ENCODE measurements around the gene PSTPIP1. TPM values are rescaled to one million over a fixed set of nuclear protein-coding genes. Genes with fewer than 3 reads are reported as not detected.

PSTPIP1 gene
- total and polyA plus RNA-seq, 2 of the 8 experiments (the other 6 are each of a cell fraction or from before 2014, with no cell fraction given), result 1.6 to 1.8 TPM

DNA sequence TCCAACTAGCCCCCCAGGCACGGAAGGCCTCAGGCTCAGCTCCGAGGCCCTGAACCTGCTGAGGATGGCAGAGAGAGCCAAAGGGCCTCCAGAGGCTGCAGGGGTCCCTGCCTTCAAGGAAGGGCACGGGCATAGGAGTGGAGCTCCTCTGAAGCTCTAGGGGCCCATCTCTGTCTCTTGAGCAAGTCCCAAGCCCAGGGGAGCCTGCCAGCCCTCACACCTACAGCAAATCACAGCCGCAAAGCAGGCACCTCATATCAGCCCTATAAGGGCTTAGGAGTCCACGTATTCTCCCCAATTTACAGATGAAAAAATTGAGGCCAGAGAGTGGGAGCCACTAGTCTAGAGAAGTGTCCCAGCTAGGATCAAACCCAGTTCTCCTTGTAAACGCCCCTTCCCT, 14.2 kb downstream of the PSTPIP1 start:
- no peak overlapping the region for H2BK120ac ChIP-seq (replicated peaks; ENCODE audit: low read depth, low read length)
- peaks cover 5% of the 10 kb centered on the region; the same call in 1 of the 2 replicates for H3K23me2 ChIP-seq (ENCODE audit: low read depth, low read length)
- H4K8ac ChIP-seq (ENCODE audit: extremely low read depth, insufficient read depth, low read length), result no peak overlapping the region
- CTCF ChIA-PET (ENCODE audit: partially characterized antibody), result interaction anchor here (1.1 to 1.5 kb wide), 2 partner anchors 18 to 541 kb away, joined by 4 read pairs; no protein-coding TSS in a partner anchor
- H3K9ac ChIP-seq (replicated peaks in 1 of 4; ENCODE audit: extremely low read depth in 1 of 4, low read depth in 3 of 4, low read length in 3 of 4), result no peak overlapping the region
- no peaks in the 10 kb centered on the region for H3K27me3 ChIP-seq (replicated peaks in 1 of 4; ENCODE audit: control insufficient read depth in 3 of 4, extremely low read depth in 1 of 4, insufficient read depth in 3 of 4, low read length in 3 of 4)
- 87% methylated on average over 6 of the region's 6 CpGs; no CpG with 5 or more reads in 1 of the 2 experiments for WGBS, 2 experiments (ENCODE audit: extremely low coverage in 1 of 2, insufficient coverage in 1 of 2, insufficient read length in 1 of 2, insufficient replicate concordance in 2 of 2, low coverage in 1 of 2, low lambda C conversion rate in 2 of 2, missing lambda C conversion rate in 1 of 2)
- H4K91ac ChIP-seq (replicated peaks; ENCODE audit: insufficient read length, low read length), result no peak overlapping the region
- DNase-seq (ENCODE audit: low read depth in 1 of 2, low spot score in 2 of 2) (no peak), FAIRE-seq (no peak)
- H3K18ac ChIP-seq (ENCODE audit: extremely low read depth, low read length), result no peak overlapping the region
- H3K79me2 ChIP-seq (ENCODE audit: control insufficient read depth in 1 of 2, insufficient read depth in 2 of 2, low read length in 2 of 2), result no peaks in the 10 kb centered on the region
- no peak overlapping the region for H4K5ac ChIP-seq (ENCODE audit: insufficient read length, low read depth, low read length)
- no peaks in the 10 kb centered on the region for H3K4me1 ChIP-seq (replicated peaks in 1 of 4; ENCODE audit: control insufficient read depth in 3 of 4, insufficient read depth in 4 of 4, low read length in 3 of 4)
- no peak overlapping the region for H3K4me2 ChIP-seq (ENCODE audit: insufficient read depth in 1 of 2, low read depth in 2 of 2, low read length in 2 of 2)
- H3K9me3 ChIP-seq (ENCODE audit: insufficient read depth in 2 of 2, low read depth in 1 of 2, low read length in 1 of 2), result no peaks in the 10 kb centered on the region
- H4K20me1 ChIP-seq (replicated peaks in 1 of 2; ENCODE audit: control insufficient read depth in 1 of 2, insufficient read depth in 2 of 2, low read length in 2 of 2), result no peaks in the 10 kb centered on the region
- no peak overlapping the region for H3K56ac ChIP-seq (replicated peaks; ENCODE audit: insufficient read length, low read depth, low read length)
- no peak overlapping the region for H2AFZ ChIP-seq (ENCODE audit: low read length)
- TF ChIP-seq SIRT6 (IDR thresholded peaks at IDR 0.05; ENCODE audit: low read length) (no peak), EZH2 (IDR thresholded peaks at IDR 0.05; ENCODE audit: low read depth, low read length, severe bottlenecking) (no peak), YY1 (IDR thresholded peaks at IDR 0.05; ENCODE audit: low read depth, low read length) (no peak), GTF2F1 (IDR thresholded peaks at IDR 0.05; ENCODE audit: borderline replicate concordance, low read depth, low read length) (no peak)
- no peak overlapping the region for H2AK5ac ChIP-seq (ENCODE audit: low read depth, low read length)
- H3K79me1 ChIP-seq (ENCODE audit: low read depth, low read length), result no peaks in the 10 kb centered on the region
- H2BK20ac ChIP-seq (ENCODE audit: low read length), result no peak overlapping the region
- POLR2A ChIA-PET (ENCODE audit: partially characterized antibody), result no interaction called here
- no peak overlapping the region for H3K23ac ChIP-seq (ENCODE audit: insufficient read length)
- H3K4me3 ChIP-seq (ENCODE audit: extremely low read depth in 1 of 4, insufficient read depth in 2 of 4, low read depth in 3 of 4, low read length in 4 of 4), result no peak overlapping the region
- no peak overlapping the region for H2BK12ac ChIP-seq (ENCODE audit: low read depth, low read length)
- no peak overlapping the region for H3K14ac ChIP-seq (ENCODE audit: insufficient read length)
- H3K27ac ChIP-seq (ENCODE audit: low read depth, low read length), result no peak overlapping the region
- no peak overlapping the region for H2BK15ac ChIP-seq (ENCODE audit: low read length)
- no peak overlapping the region for H2BK5ac ChIP-seq (ENCODE audit: low read depth, low read length)
- no peak overlapping the region for H3K4ac ChIP-seq (replicated peaks; ENCODE audit: insufficient read length, low read depth, low read length)
- no peaks in the 10 kb centered on the region for H3K36me3 ChIP-seq (ENCODE audit: control insufficient read depth in 2 of 4, insufficient read depth in 4 of 4, low read length in 3 of 4)
